HepG2 (cell line): ENCODE data around the gene MRPL58. TPM values are rescaled to one million over a fixed set of nuclear protein-coding genes. Genes with fewer than 3 reads are reported as not detected.

ENCODE experiments used
- ATAC-seq: fragments of 200-7000 bp; cut with Tn5 transposase; 3 replicates; pipeline ENCODE4 v1.9.1; 2020; ENCODE audit warnings: mild to moderate bottlenecking, moderate library complexity
- BruUV-seq: library from RNA; stranded (reverse); fragments of 400-500 nt; replicated peaks from 2 replicates; lab custom pipeline; 2021; lab: Mats Ljungman, UMichigan
- CTCF ChIA-PET: fragments of 300-600 bp; formaldehyde crosslinking; extraction: SDS; loops from one replicate; lab custom pipeline; 2021; ENCODE audit warnings: low total read pairs, inconsistent platforms, low intra/inter-chr PET ratio; lab: Yijun Ruan, JAX
- POLR2A ChIA-PET: fragments of 350-600 bp; sonication (Branson Sonifier 250); formaldehyde crosslinking; loops from one replicate; lab custom pipeline; 2020; ENCODE audit warnings: antibody characterized with exemption, inconsistent platforms; lab: Yijun Ruan, JAX
- DNase-seq: peaks from one replicate; pipeline ENCODE4 v3.0.0-alpha.2; 2015; ENCODE audit warnings: low spot score
- FAIRE-seq: peaks from 3 replicates; lab custom pipeline; 2011; peaks lifted over from hg19 to GRCh38; lab: Jason Lieb, UNC
- H2AFZ ChIP-seq: one replicate; pipeline ENCODE4 v1.6.1; 2011; ENCODE audit warnings: low read length, inconsistent platforms
- H3K27ac ChIP-seq: fragments of 300-600 bp; 3 replicates; pipeline ENCODE4 v1.8.0; 2011; ENCODE audit warnings: mixed run types, mild to moderate bottlenecking, mixed read lengths, low read length, inconsistent platforms; ENCODE audit not compliant: insufficient read depth; ENCODE audit errors: extremely low read length
- H3K27me3 ChIP-seq, 2 experiments: fragments of 200-600 bp in 1 of 2; 2 replicates in 1 of 2; 3 replicates in 1 of 2; pipeline versions ENCODE4 v1.6.0 to v1.8.0; 2011; ENCODE audit warnings: low read length in 2 of 2, mild to moderate bottlenecking in 2 of 2, moderate library complexity in 2 of 2, inconsistent platforms in 1 of 2; ENCODE audit not compliant: insufficient read depth in 2 of 2, control insufficient read depth in 1 of 2
- H3K36me3 ChIP-seq, 2 experiments: fragments of 200-600 bp in 1 of 2; replicated peaks in 1 of 2; 2 replicates in 1 of 2; 3 replicates in 1 of 2; pipeline versions ENCODE4 v1.5.1 to v1.8.0; 2011; ENCODE audit warnings: low read length in 2 of 2, inconsistent platforms in 1 of 2; ENCODE audit not compliant: insufficient read depth in 2 of 2, control insufficient read depth in 1 of 2
- H3K4me1 ChIP-seq: 2 replicates; pipeline ENCODE4 v1.5.1; 2012; ENCODE audit warnings: low read length, inconsistent platforms; ENCODE audit not compliant: insufficient read depth
- H3K4me2 ChIP-seq: 2 replicates; pipeline ENCODE4 v1.6.0; 2011; ENCODE audit warnings: low read depth, low read length, inconsistent platforms
- H3K4me3 ChIP-seq, 3 experiments: fragments of 200-600 bp in 1 of 3; sonication (generic), shearing (Covaris generic) in 1 of 3; replicated peaks in 1 of 3; 2 replicates each; pipeline ENCODE4 v1.5.1; 2011 to 2016; ENCODE audit warnings: low read length in 3 of 3, inconsistent platforms in 2 of 3, low read depth in 2 of 3, mild to moderate bottlenecking in 2 of 3, control low read depth in 1 of 3, mixed read lengths in 1 of 3; ENCODE audit not compliant: insufficient read depth in 1 of 3
- H3K79me2 ChIP-seq: one replicate; pipeline ENCODE4 v1.6.1; 2011; ENCODE audit warnings: low read length, inconsistent platforms; ENCODE audit not compliant: insufficient read depth
- H3K9ac ChIP-seq: 2 replicates; pipeline ENCODE4 v1.6.0; 2011; ENCODE audit warnings: mild to moderate bottlenecking, low read depth, low read length, inconsistent platforms; ENCODE audit not compliant: insufficient read depth
- H3K9me3 ChIP-seq: 2 replicates; pipeline ENCODE4 v1.5.1; 2012; ENCODE audit warnings: mild to moderate bottlenecking, low read length
- H4K20me1 ChIP-seq: 2 replicates; pipeline ENCODE4 v1.6.0; 2011; ENCODE audit warnings: inconsistent platforms, mild to moderate bottlenecking, low read length, moderate library complexity; ENCODE audit not compliant: insufficient read depth
- ARHGAP35 ChIP-seq: sonication (generic); formaldehyde crosslinking; IDR thresholded peaks from 2 replicates; pipeline ENCODE4 v1.9.0; 2022; ENCODE audit warnings: mild to moderate bottlenecking, inconsistent platforms, moderate library complexity, missing genetic modification reagents, borderline replicate concordance
- CENPT ChIP-seq: sonication (generic); formaldehyde crosslinking; IDR thresholded peaks from 2 replicates; pipeline ENCODE4 v1.8.0; 2022; ENCODE audit warnings: low read depth, mild to moderate bottlenecking, moderate library complexity, missing genetic modification reagents
- GMEB1 ChIP-seq: sonication (generic); formaldehyde crosslinking; IDR thresholded peaks from 2 replicates; pipeline ENCODE4 v1.5.1; 2020; ENCODE audit warnings: missing genetic modification reagents, mild to moderate bottlenecking, borderline replicate concordance
- HOXD1 ChIP-seq: sonication (generic); formaldehyde crosslinking; IDR thresholded peaks from 2 replicates; pipeline ENCODE4 v1.5.0; 2020; ENCODE audit warnings: missing genetic modification reagents
- KDM5B ChIP-seq: sonication (generic); formaldehyde crosslinking; IDR thresholded peaks from 2 replicates; pipeline ENCODE4 v1.4.0; 2020; ENCODE audit warnings: missing genetic modification reagents, mild to moderate bottlenecking, borderline replicate concordance
- NONO ChIP-seq, 2 experiments: fragments of 450-650 bp in 1 of 2; sonication (generic) in 1 of 2; formaldehyde crosslinking in 1 of 2; IDR thresholded peaks in 1 of 2; conservative IDR thresholded peaks in 1 of 2; 2 replicates each; pipeline versions ENCODE4 v1.6.1 to v1.8.0; 2017 to 2022; ENCODE audit warnings: mild to moderate bottlenecking in 1 of 2, missing genetic modification reagents in 1 of 2, moderate library complexity in 1 of 2
- SNAPC2 ChIP-seq: sonication (generic); formaldehyde crosslinking; IDR thresholded peaks from 2 replicates; pipeline ENCODE4 v1.8.1; 2022; ENCODE audit warnings: mild to moderate bottlenecking, missing genetic modification reagents
- TEAD3 ChIP-seq: optimal IDR thresholded peaks from 2 replicates; pipeline ENCODE3; 2016; ENCODE audit warnings: borderline replicate concordance
- ZBTB33 ChIP-seq: sonication (generic); formaldehyde crosslinking; IDR thresholded peaks from 2 replicates; pipeline ENCODE4 v1.4.0; 2020; ENCODE audit warnings: missing genetic modification reagents
- ZNF18 ChIP-seq: sonication (generic); formaldehyde crosslinking; IDR thresholded peaks from 2 replicates; pipeline ENCODE4 v1.8.0; 2022; ENCODE audit warnings: mild to moderate bottlenecking, missing genetic modification reagents; ENCODE audit not compliant: insufficient replicate concordance
- ZNF282 ChIP-seq: fragments of 450-650 bp; IDR thresholded peaks from 2 replicates; pipeline ENCODE4 v1.6.1; 2018; ENCODE audit not compliant: partially characterized antibody
- ZNF432 ChIP-seq: sonication (generic); formaldehyde crosslinking; IDR thresholded peaks from 2 replicates; pipeline ENCODE4 v1.5.0; 2020; ENCODE audit warnings: missing genetic modification reagents, mild to moderate bottlenecking, borderline replicate concordance
- ZNF446 ChIP-seq: sonication (generic); formaldehyde crosslinking; IDR thresholded peaks from 2 replicates; pipeline ENCODE4 v1.5.0; 2020; ENCODE audit warnings: mild to moderate bottlenecking, missing genetic modification reagents
- ZNF496 ChIP-seq: sonication (generic); formaldehyde crosslinking; IDR thresholded peaks from 2 replicates; pipeline ENCODE4 v1.8.1; 2023; ENCODE audit warnings: mild to moderate bottlenecking, moderate library complexity, missing genetic modification reagents; ENCODE audit not compliant: insufficient replicate concordance
- ZNF747 ChIP-seq: sonication (generic); formaldehyde crosslinking; IDR thresholded peaks from 2 replicates; pipeline ENCODE4 v1.8.1; 2023; ENCODE audit warnings: missing genetic modification reagents, mild to moderate bottlenecking, borderline replicate concordance
- ZSCAN12 ChIP-seq: sonication (generic); formaldehyde crosslinking; IDR thresholded peaks from 2 replicates; pipeline ENCODE4 v1.9.0; 2021; ENCODE audit warnings: mild to moderate bottlenecking, missing genetic modification reagents
- WGBS: methylation state at CpG from one replicate; pipeline ENCODE4 v1.1.6; 2017; ENCODE audit warnings: low lambda C conversion rate; 5-methylcytosine and 5-hydroxymethylcytosine counted together
- in situ Hi-C: cut with HindIII; loops from 2 replicates; pipeline ENCODE4 v1.10.0; 2017; ENCODE audit warnings: low pct_unique_long_range_greater_than_20kb; ENCODE audit not compliant: extremely low pct_ligation_motif_present
- intact Hi-C: fragments of 100-400 bp; cut with micrococcal nuclease; formaldehyde crosslinking; loops from one replicate; pipeline ENCODE4 v1.10.0; 2022; ENCODE audit not compliant: unreplicated experiment
- polyA plus RNA-seq, 8 experiments: library from polyadenylated mRNA; depleted of rRNA in 3 of 8; stranded (reverse) in 7 of 8; unstranded in 1 of 8; fragments of >200 nt; fragmentation: Illumina TruSeq in 4 of 8; extraction: Trizol in 4 of 8; gene quantifications; 2 replicates each; pipeline versions ENCODE4 v1.2.1 to v1.2.3, GENCODE V29; 2011 to 2016; ENCODE audit warnings: low read depth in 4 of 8, missing spikeins in 1 of 8, mixed read lengths in 1 of 8; ENCODE audit not compliant: insufficient read depth in 1 of 8
- total RNA-seq, 5 experiments: library from RNA; depleted of rRNA; stranded (reverse); fragments of >200 nt; fragmentation: Illumina TruSeq; extraction: Trizol; gene quantifications; 2 replicates each; pipeline ENCODE4 v1.2.3, GENCODE V29; 2016; ENCODE audit warnings: low read depth in 1 of 5

Gene MRPL58
- total and polyA plus RNA-seq, 2 of the 13 experiments (the other 11 are each of a cell fraction or from before 2014, with no cell fraction given) = 44.9 to 68.9 TPM

- TF ChIP-seq ZBTB33 (CRISPR knock-in tag) = 0 out of 2 replicates have a peak, but pooled peaks have one; percentile 26
- TF ChIP-seq SNAPC2 = no peak
- TF ChIP-seq ZNF747 (CRISPR knock-in tag) = no peak
These were observed 9.2 kb upstream of the MRPL58 start (continued) for GRCh38 chr17:75003070-75003956.

- H3K4me1 ChIP-seq = no peaks in the 10 kb centered on the region
- H3K9me3 ChIP-seq = no peaks in the 10 kb centered on the region
- ChIA-PET CTCF (interaction anchor here (0.8 kb wide), 1 partner anchor 42 kb away, joined by 3 read pairs; no protein-coding TSS in a partner anchor), POLR2A (interaction anchor here (0.9 kb wide), 1 partner anchor 21 kb away, joined by 3 read pairs; no protein-coding TSS in a partner anchor)
- H3K36me3 ChIP-seq = peaks cover 0 to 2% of the 10 kb centered on the region in 2 experiments; a peak in 2 of 5 replicates
- no peak overlapping the region for H3K4me3 ChIP-seq
- FAIRE-seq = no peak
- intact Hi-C loops = no loop called here
- no peak overlapping the region for H3K27ac ChIP-seq
- no peak overlapping the region for H3K4me2 ChIP-seq
- BruUV-seq = no TSS peak
- H3K9ac ChIP-seq = no peak overlapping the region
- in situ Hi-C loops = no loop called here
- no peaks in the 10 kb centered on the region; a peak in 1 of 5 replicates for H3K27me3 ChIP-seq
- ATAC-seq = no peak
- H2AFZ ChIP-seq = no peak overlapping the region
- DNase-seq = no peak
- no peaks in the 10 kb centered on the region for H4K20me1 ChIP-seq
- H3K79me2 ChIP-seq = no peaks in the 10 kb centered on the region
- WGBS = 95% methylated on average over 16 of the region's 19 CpGs
- TF ChIP-seq TEAD3 (CRISPR knock-in tag) = no peak
- TF ChIP-seq ZNF496 = no peak
- TF ChIP-seq ARHGAP35 (CRISPR knock-in tag) = no peak
- TF ChIP-seq ZSCAN12 (CRISPR knock-in tag) = no peak
- no peak for TF ChIP-seq KDM5B (CRISPR knock-in tag)
- no peak for TF ChIP-seq ZNF432
- TF ChIP-seq ZNF18 (CRISPR knock-in tag) = no peak
- no peak for TF ChIP-seq GMEB1 (CRISPR knock-in tag)
- no peak for TF ChIP-seq CENPT (CRISPR knock-in tag)
- TF ChIP-seq ZNF446 (CRISPR knock-in tag) = no peak
- TF ChIP-seq HOXD1 (CRISPR knock-in tag) = no peak
- TF ChIP-seq ZNF282 = no peak
- no peak for TF ChIP-seq NONO (IDR thresholded peaks at IDR 0.05)
- TF ChIP-seq NONO (CRISPR knock-in tag; conservative IDR thresholded peaks at IDR 0.05) = no peak
These were observed 8.5 kb upstream of the MRPL58 start for GRCh38 chr17:75003957-75004355.
